ENCODE results near the gene PCED1B.
"Not testable (repeated sequence)": the region's sequence is repeated elsewhere in the genome, so short reads cannot be mapped to it uniquely, and the experiment has no call there.

Gene PCED1B

GRCh38 chr12:47264951-47265350 is 185.5 kb downstream of the PCED1B start:
- Mint-ChIP-seq H3K27ac (no peak overlapping the region), H3K9me3 (peaks cover 12 to 13% of the 10 kb centered on the region in 2 donors), H3K4me3 (no peak overlapping the region), H3K4me1 (peaks cover 45% of the 10 kb centered on the region), H3K27me3 (no peaks in the 10 kb centered on the region)
- ATAC-seq = no peak
- no peak for DNase-seq

- Mint-ChIP-seq H3K9me3 (peaks cover 12 to 13% of the 10 kb centered on the region in 2 donors), H3K27ac (no peak overlapping the region), H3K4me1 (peaks cover 48% of the 10 kb centered on the region), H3K27me3 (no peaks in the 10 kb centered on the region), H3K4me3 (no peak overlapping the region)
- ATAC-seq = no peak
- no peak for DNase-seq
Observed at GRCh38 chr12:47265391-47265790, 186.0 kb downstream of the PCED1B start.

GRCh38 chr12:47267571-47267970 is 188.2 kb downstream of the PCED1B start:
- no peak for DNase-seq
- Mint-ChIP-seq H3K4me3 (no peak overlapping the region), H3K27me3 (no peaks in the 10 kb centered on the region), H3K4me1 (peaks cover 65% of the 10 kb centered on the region), H3K9me3 (peaks cover 12 to 13% of the 10 kb centered on the region in 2 donors), H3K27ac (no peak overlapping the region)
- ATAC-seq = no peak

- Mint-ChIP-seq H3K27me3 (no peaks in the 10 kb centered on the region), H3K4me1 (peaks cover 77% of the 10 kb centered on the region)
- peak; percentile 47 for ATAC-seq
Observed at GRCh38 chr12:47268501-47269454, 189.4 kb downstream of the PCED1B start.

GRCh38 chr12:47269916-47270315 is 190.5 kb downstream of the PCED1B start:
- ATAC-seq = no peak
- peaks cover 12 to 13% of the 10 kb centered on the region in 2 donors for H3K9me3 Mint-ChIP-seq
- no peaks in the 10 kb centered on the region for H3K27me3 Mint-ChIP-seq
- no peak for DNase-seq
- peaks cover 77% of the 10 kb centered on the region for H3K4me1 Mint-ChIP-seq
- no peak overlapping the region for H3K27ac Mint-ChIP-seq
- H3K4me3 Mint-ChIP-seq = no peak overlapping the region

More at GRCh38 chr12:47268501-47269454, 189.4 kb downstream of the PCED1B start:
- H3K9me3 Mint-ChIP-seq = peaks cover 12 to 13% of the 10 kb centered on the region in 2 donors
- no peak overlapping the region for H3K27ac Mint-ChIP-seq
- no peak overlapping the region for H3K4me3 Mint-ChIP-seq
- DNase-seq = no peak

- DNase-seq = peak; percentile 24 to 35
- ATAC-seq = peak; percentile 92
- H3K4me1 Mint-ChIP-seq = peaks cover 80% of the 10 kb centered on the region
Observed at GRCh38 chr12:47270782-47271664, 191.6 kb downstream of the PCED1B start.

GRCh38 chr12:47271800-47272239 is 192.4 kb downstream of the PCED1B start:
- DNase-seq = no peak
- peaks cover 88% of the 10 kb centered on the region for H3K4me1 Mint-ChIP-seq
- no peak for ATAC-seq
- no peaks in the 10 kb centered on the region for H3K27me3 Mint-ChIP-seq
- peaks cover 12 to 13% of the 10 kb centered on the region in 2 donors for H3K9me3 Mint-ChIP-seq
- peak overlapping the region; percentile 83 to 91 for H3K27ac Mint-ChIP-seq
- peak overlapping the region; percentile 60 to 77 for H3K4me3 Mint-ChIP-seq

More at GRCh38 chr12:47270782-47271664, 191.6 kb downstream of the PCED1B start:
- Mint-ChIP-seq H3K9me3 (peaks cover 12 to 13% of the 10 kb centered on the region in 2 donors), H3K27ac (peak overlapping the region; percentile 77 to 91), H3K27me3 (no peaks in the 10 kb centered on the region), H3K4me3 (peak overlapping the region; percentile 60 to 77)

- Mint-ChIP-seq H3K9me3 (peaks cover 12 to 13% of the 10 kb centered on the region in 2 donors), H3K4me1 (peaks cover 96% of the 10 kb centered on the region), H3K27ac (peak overlapping the region in 1 of 2 donors; percentile 83), H3K4me3 (peak overlapping the region; percentile 40 to 77), H3K27me3 (no peaks in the 10 kb centered on the region)
- ATAC-seq (no peak), DNase-seq (no peak)
Observed at GRCh38 chr12:47272412-47273190, 193.2 kb downstream of the PCED1B start.

GRCh38 chr12:47273191-47273626 is 193.8 kb downstream of the PCED1B start:
- H3K4me1 Mint-ChIP-seq = peaks cover 100% of the 10 kb centered on the region
- DNase-seq (no peak), ATAC-seq (no peak)
- peaks cover 6 to 9% of the 10 kb centered on the region in 2 donors for H3K9me3 Mint-ChIP-seq
- peak overlapping the region; percentile 14 to 63 for H3K27ac Mint-ChIP-seq
- peak overlapping the region; percentile 1 to 11 for H3K4me3 Mint-ChIP-seq
- H3K27me3 Mint-ChIP-seq = no peaks in the 10 kb centered on the region

GRCh38 chr12:47274760-47275159 is 195.3 kb downstream of the PCED1B start:
- H3K9me3 Mint-ChIP-seq = no peaks in the 10 kb centered on the region
- H3K27me3 Mint-ChIP-seq = no peaks in the 10 kb centered on the region
- DNase-seq (no peak), ATAC-seq (no peak)
- H3K27ac Mint-ChIP-seq = no peak overlapping the region
- H3K4me1 Mint-ChIP-seq = peaks cover 98% of the 10 kb centered on the region
- peak overlapping the region in 1 of 2 donors; percentile 36 for H3K4me3 Mint-ChIP-seq

GRCh38 chr12:47276253-47276620 is 196.8 kb downstream of the PCED1B start:
- Mint-ChIP-seq H3K9me3 (no peaks in the 10 kb centered on the region), H3K27me3 (no peaks in the 10 kb centered on the region), H3K27ac (peak overlapping the region; percentile 75 to 95), H3K4me3 (peak overlapping the region; percentile 52 to 76), H3K4me1 (peaks cover 97% of the 10 kb centered on the region)
- no peak for DNase-seq
- ATAC-seq = no peak

GRCh38 chr12:47276621-47277309 is 197.3 kb downstream of the PCED1B start:
- DNase-seq = peak; percentile 54 to 74
- Mint-ChIP-seq H3K27me3 (no peaks in the 10 kb centered on the region), H3K9me3 (no peaks in the 10 kb centered on the region), H3K27ac (peak overlapping the region; percentile 61 to 95), H3K4me1 (peaks cover 97% of the 10 kb centered on the region), H3K4me3 (peak overlapping the region; percentile 52 to 76)
- peak; percentile 96 for ATAC-seq

GRCh38 chr12:47277972-47278448 is 198.6 kb downstream of the PCED1B start:
- Mint-ChIP-seq H3K4me1 (peaks cover 95% of the 10 kb centered on the region), H3K9me3 (no peaks in the 10 kb centered on the region), H3K27ac (peak overlapping the region; percentile 8 to 49), H3K27me3 (no peaks in the 10 kb centered on the region), H3K4me3 (peak overlapping the region; percentile 56 to 57)
- no peak for DNase-seq
- ATAC-seq = no peak

- not testable (repeated sequence) for H3K9me3 Mint-ChIP-seq, ATAC-seq, H3K4me3 Mint-ChIP-seq, DNase-seq, H3K27ac Mint-ChIP-seq, H3K27me3 Mint-ChIP-seq
- H3K4me1 Mint-ChIP-seq = peaks cover 81% of the 10 kb centered on the region
Observed at GRCh38 chr12:47279758-47280157, 200.3 kb downstream of the PCED1B start.

Data from stimulated activated naive CD8-positive, alpha-beta T cell treated with anti-CD3 and anti-CD28 coated beads, Interleukin-15, amount 100 ng/mL, for 72 hours (primary cell).